DMS153 (cell line): Measurements from ENCODE around the gene ST6GALNAC3.
"Not testable (repeated sequence)": the region's sequence is repeated elsewhere in the genome, so short reads cannot be mapped to it uniquely, and the experiment has no call there.

Experiments used
- DNase-seq: peaks from one replicate; lab custom pipeline; 2025; lab: John Stamatoyannopoulos, UW

The ST6GALNAC3 gene

DNA sequence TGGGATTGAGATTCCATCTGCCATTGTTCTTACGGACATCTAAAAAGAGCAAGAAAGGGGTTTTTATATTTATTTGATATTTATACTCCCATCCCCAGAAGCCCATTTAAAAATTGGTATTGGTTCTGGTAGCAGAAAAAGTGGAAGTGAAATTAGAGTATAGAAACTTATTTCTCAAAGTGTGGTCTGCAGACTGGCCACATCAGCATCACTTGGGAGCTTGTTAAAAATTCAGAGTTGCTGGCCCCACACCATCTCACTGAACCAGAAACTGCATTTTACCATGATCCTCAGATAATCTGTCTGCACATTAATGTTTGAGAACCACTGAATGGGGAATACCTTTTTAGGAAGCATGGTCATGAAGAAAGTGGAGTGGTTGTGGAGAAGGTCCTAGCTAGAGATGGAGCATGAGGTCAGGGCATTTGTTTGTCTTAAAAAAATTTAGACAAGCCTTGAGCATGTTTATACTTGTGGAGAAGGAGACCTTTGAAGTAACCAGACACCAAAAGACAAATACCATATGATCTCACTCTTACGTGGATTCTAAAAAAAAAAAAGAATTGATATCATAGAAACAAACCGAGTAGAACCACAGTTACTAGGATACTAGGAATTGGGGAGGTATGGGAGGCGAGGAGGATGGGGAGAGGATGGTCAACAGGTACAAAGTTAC is 116.3 kb downstream of the ST6GALNAC3 start:
- DNase-seq, result no peak

DNA sequence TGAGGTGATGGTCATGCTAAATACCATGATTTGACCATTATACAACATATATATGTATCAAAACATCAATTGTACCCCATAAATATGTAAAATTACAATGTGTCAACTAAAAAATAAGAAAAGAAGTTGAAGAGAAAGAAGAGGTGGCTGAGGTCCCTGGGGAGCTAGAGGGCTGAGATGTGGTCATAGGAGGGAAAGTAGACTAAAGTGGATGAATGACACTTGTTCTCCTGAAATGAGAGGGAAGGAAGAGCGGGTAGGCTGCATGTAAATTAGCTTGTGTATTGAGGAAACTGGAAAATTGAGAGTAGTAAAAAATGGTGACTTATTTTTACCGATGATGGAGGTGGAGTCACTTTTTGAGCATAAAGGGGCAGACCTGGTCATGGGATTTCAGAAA is 117.0 kb downstream of the ST6GALNAC3 start:
- no peak for DNase-seq

GRCh38 chr1:76198452-76198851 is 123.9 kb downstream of the ST6GALNAC3 start:
- DNase-seq, result no peak

- DNase-seq, result no peak
Observed at GRCh38 chr1:76202670-76203069, 128.1 kb downstream of the ST6GALNAC3 start.

GRCh38 chr1:76203127-76203526 is 128.6 kb downstream of the ST6GALNAC3 start:
- no peak for DNase-seq

GRCh38 chr1:76209238-76209637 is 134.7 kb downstream of the ST6GALNAC3 start:
- DNase-seq, result no peak

- DNase-seq, result no peak
Observed at GRCh38 chr1:76209648-76210047, 135.1 kb downstream of the ST6GALNAC3 start.

- DNase-seq, result no peak
Observed at GRCh38 chr1:76210160-76210559, 135.6 kb downstream of the ST6GALNAC3 start.

DNA sequence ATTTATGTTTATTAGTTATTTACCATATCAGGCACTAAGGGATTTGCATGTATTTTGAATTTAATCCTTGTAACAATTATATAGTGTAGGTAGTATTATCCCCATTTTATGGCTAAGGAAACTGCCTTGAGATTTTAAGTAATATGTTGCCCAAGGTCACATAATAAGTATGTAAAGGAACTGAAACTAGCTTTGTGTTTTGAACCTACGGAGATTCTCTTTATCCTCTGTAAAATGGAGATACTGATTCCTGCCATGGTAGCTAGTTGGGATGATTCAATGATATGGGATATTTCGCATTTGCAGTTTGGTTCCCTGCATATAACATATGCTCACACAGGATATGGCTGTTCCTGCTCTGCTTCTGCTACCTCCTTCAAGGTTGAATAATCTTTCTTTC is 144.3 kb downstream of the ST6GALNAC3 start:
- no peak for DNase-seq

DNA sequence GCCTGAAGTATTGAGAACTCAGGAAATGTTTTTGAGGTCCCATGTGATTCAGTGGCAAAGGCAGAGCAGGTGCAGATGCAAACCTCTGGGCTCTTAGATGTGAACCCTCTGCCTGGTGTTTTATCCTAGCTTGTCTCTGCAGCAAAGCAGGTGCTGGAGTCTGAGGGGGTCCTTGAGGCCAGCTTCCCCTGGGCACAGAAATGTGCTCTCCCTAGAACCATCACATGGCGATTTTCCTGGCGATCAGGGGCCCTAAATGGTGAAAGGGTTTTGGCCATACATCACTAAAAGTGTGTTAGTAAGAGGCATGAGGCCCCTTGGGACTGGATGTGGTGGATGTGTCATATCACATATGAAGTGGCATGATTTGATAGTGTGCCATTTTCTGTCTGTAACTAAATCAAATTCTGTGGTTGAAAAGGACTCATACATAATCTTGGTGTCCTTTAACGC is 144.8 kb downstream of the ST6GALNAC3 start:
- no peak for DNase-seq

GRCh38 chr1:76224752-76225151 is 150.2 kb downstream of the ST6GALNAC3 start:
- DNase-seq, result no peak

- no peak for DNase-seq
Observed at GRCh38 chr1:76225526-76225925, 151.0 kb downstream of the ST6GALNAC3 start.

GRCh38 chr1:76227621-76228020 is 153.1 kb downstream of the ST6GALNAC3 start:
- DNase-seq, result no peak

GRCh38 chr1:76229279-76230005 is 154.9 kb downstream of the ST6GALNAC3 start:
- peak; percentile 7 for DNase-seq

DNA sequence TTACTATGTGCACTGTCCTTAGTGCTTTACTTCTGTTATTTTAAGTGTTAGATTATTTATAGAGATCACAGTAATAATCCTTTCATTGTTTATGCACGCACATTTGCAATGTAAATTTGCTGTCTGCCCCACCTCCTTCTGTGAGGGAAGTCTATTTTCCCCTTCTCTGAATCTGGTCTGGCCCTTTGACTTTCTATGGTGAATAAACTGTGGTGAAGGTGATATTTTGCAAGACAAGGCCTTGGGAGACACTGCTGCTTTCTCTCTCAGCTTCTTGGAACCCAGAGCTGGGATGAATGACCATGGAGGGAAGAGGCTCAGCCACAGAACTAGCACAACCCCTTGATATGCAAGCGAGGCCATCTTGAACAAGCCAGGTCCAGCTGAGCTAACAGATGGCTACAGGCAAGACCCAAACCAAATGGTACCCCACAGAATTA is 156.3 kb downstream of the ST6GALNAC3 start:
- DNase-seq, result no peak

DNA sequence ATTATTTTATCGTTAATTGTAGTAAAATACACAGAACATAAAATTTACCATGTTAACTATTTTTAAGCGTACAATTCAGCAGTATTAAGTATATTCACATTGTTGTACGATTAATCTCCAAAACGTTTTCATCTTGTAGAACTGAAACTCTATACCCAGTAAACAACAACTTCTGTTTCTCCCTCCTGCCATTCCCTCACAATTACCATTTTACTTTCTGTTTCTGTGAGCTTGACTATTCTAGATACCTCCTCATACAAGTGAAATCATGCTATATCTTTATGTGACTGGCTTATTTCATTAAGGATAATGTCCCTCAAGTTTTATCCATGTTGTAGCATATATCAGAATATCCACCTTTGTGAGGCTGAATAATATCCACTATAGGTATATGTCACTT is 156.8 kb downstream of the ST6GALNAC3 start:
- no peak for DNase-seq

DNA sequence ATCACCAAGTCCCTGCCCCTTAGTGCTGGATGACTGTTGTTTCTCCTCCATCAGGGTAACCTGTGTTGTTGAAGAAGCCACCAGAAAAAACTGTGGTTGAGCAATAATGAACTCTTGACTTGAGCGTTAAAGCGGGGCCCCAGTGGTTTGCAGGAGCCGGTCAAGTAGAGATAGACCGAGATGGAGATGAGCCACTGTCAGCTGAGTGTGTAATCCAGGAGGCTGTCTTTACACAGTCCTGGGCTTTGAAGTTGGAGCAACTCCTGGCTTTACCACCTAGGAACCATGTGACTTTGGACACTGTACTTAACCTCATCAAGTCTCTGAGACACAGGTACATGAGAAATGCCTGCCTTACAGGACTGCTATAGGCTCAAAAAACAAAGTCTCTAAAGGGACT is 158.1 kb downstream of the ST6GALNAC3 start:
- DNase-seq, result no peak

DNA sequence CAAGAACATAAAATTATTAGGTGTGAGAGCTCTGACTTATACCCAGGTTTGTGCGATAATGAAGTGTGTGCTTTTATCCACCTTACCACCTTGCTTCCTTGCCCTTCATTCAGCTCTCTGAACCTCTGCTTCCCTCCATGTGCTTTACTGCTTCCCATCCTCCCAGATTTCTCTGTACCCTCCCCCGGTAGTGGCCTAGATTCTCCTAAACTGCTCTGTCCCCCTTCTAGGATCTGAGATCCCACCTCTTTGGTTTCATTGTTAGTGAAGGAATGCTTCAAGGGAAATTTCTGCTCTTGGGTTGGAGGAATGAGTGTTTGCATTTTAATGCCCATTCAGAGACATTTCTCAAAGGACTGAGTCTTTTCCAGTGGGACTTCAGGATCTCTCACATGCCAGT is 159.5 kb downstream of the ST6GALNAC3 start:
- DNase-seq, result no peak

DNA sequence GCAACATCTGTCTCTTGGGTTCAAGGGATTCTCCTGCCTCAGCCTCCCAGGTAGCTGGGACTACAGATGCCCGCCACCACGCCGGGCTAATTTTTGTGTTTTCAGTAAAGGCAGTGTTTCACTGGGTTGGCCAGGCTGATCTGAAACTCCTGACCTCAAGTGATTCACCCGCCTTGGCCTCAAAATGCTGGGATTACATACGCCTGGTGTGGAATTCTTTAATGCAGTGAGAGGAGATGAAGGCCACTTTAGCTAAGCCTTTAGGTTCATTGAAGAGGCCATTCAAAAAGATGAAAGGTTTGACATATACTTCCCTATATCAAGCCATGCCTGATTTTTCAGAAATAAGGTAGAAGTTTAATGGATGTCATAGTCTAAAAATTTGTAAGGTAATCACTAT is 162.7 kb downstream of the ST6GALNAC3 start:
- DNase-seq, result no peak

DNA sequence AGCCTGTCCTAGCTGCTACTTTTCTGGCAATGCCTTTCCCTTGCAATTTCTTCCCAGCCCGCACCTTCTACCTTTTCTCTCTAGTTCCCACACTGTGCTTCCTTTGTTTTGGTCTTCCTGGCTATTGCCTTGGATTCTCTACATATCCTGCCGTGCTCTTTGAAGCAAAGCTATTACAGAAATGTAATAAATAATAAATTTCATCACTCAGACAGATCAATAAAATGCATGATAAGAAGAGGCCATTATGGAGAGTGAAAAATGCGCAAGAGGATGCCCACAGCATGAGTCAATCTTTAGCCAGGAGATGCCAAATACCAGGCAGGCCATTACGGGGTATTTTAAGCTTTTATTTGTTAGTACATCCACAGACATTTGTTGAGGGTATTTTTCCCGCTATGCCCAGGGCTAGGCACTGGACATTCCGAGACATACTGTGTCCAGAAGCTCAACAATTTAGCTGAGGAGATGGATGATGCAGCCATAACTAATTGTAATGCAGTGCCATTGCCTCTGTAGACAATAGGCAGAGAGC is 163.6 kb downstream of the ST6GALNAC3 start:
- no peak for DNase-seq

DNA sequence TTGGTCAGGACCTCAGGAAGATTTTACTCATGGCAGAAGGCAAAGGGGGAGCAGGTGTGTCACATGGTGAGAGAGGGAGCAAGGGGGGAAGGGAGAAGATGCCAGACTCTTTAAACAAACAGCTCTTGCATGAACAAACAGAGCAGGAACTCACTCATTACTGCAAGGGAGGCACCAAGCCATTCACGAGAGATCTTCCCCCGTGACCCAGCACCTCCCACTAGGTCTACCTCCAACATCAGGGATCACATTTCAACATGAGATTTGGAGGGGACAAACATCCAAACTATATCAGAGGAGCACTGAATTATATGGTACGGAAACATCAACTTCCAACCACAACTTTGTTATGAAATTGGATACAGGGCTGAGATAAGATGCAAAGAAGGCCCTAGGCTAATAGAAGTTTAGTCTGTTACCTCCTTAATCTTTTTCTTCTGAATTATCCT is 164.9 kb downstream of the ST6GALNAC3 start:
- DNase-seq, result peak; percentile 54

DNA sequence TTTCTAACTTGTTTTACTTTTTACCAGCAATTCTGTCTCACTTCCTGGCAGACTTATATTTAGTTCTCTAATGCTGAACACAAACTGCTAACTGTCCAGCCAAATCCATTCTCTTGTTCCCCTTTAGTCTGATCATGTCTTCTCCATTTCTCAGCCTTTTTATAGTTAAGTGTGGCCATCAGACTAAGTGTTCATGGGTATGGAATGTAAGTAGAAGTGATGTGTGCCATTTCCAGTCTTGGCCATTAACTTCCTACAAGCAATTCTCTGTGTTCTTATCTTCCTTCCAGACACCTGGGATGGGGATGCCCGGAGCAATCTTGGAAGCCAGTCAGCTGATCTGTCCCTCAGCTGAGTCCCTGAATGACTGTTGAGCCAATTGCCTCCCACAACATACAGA is 165.8 kb downstream of the ST6GALNAC3 start:
- no peak for DNase-seq

DNA sequence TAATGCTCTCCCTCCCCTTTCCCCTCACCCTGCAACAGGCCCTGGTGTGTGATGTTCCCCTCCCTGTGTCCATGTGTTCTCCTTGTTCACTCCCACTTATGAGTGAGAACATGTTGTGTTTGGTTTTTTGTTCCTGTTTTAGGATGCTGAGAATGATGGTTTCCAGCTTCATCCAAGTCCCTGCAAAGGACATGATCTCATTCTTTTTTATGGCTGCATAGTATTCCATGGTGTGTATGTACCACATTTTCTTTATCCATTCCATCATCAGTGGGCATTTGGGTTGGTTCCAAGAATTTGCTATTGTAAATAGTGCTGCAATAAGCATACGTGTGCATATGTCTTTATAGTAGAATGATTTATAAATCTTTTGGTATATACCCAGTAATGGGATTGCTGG is 168.0 kb downstream of the ST6GALNAC3 start:
- DNase-seq, result not testable (repeated sequence)
